Measurements from ENCODE around the gene ITPR2.

Gene ITPR2

DNA sequence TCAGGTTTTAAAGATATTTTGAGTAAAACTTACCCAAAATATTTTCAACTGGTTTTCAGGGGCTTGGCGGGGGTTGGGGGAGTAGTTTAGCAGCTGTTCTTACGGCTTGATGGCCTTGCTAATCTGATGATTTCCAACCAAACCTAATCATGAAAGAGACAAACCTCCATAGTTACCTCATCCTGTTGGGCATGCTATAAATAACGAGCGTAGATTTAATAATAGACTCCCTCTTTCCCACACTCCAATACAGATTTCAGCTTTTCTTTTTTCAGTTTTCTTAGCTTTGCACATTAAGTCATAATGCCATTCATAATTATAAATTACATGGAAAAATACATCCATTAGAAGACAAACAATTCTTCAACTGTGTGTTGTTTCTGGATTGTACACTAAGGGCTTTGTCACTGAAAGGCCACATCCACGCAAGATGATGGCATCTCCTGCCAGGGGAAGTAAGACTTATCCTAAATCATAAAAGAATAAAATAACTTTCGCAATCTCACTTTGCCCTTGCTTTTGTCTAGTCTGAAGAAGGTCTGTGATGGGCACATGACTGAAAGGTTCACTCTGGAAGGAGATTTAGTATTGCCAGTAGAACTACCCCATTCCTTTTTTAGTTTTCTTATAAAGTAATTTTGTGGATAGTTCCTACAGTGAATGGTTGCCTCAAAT, 23.2 kb downstream of the ITPR2 start:
- no peak for DNase-seq (ENCODE audit: low read depth)
- H3K4me3 ChIP-seq (ENCODE audit: low read depth, low read length), result no peak overlapping the region
- TF ChIP-seq, protein P1, sequence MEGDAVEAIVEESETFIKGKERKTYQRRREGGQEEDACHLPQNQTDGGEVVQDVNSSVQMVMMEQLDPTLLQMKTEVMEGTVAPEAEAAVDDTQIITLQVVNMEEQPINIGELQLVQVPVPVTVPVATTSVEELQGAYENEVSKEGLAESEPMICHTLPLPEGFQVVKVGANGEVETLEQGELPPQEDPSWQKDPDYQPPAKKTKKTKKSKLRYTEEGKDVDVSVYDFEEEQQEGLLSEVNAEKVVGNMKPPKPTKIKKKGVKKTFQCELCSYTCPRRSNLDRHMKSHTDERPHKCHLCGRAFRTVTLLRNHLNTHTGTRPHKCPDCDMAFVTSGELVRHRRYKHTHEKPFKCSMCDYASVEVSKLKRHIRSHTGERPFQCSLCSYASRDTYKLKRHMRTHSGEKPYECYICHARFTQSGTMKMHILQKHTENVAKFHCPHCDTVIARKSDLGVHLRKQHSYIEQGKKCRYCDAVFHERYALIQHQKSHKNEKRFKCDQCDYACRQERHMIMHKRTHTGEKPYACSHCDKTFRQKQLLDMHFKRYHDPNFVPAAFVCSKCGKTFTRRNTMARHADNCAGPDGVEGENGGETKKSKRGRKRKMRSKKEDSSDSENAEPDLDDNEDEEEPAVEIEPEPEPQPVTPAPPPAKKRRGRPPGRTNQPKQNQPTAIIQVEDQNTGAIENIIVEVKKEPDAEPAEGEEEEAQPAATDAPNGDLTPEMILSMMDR (IDR thresholded peaks at IDR 0.05; ENCODE audit: low read depth, low read length, missing control alignments), result no peak

DNA sequence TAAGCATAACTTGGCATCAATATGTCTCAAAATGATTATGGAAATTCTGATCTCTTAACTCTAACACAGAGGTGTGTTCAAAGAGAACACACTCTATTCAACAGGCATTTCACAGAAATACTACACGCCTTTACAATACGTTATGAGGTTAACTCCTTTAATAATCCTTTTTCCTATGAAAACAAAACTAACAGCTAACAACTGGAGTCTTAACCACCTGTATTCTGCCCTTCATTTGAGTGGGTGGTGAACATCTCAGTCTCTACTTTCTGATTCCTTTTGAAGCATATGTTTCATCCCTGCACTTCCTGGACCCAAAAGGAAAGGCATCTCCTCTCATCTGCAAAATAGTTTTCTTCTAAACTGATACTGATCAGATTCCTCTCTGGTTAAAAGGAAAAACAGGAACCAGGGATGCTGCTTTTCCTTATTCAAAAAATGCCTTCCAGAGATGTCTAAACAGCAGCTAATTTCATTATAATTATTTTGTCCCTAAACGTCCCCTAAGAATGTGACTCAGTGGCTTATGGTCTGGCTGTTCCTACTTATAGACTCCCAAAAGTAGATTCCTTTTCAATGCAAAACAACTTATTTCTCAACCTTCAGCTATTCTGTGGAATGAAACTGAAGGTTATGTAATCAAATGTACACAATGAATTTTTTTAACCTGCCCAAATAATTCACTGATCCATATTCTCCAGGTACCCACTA, 24.1 kb downstream of the ITPR2 start:
- no peak for DNase-seq (ENCODE audit: low read depth)
- no peak overlapping the region for H3K4me3 ChIP-seq (ENCODE audit: low read depth, low read length)
- TF ChIP-seq, protein P1 (IDR thresholded peaks at IDR 0.05; ENCODE audit: low read depth, low read length, missing control alignments), result no peak

DNA sequence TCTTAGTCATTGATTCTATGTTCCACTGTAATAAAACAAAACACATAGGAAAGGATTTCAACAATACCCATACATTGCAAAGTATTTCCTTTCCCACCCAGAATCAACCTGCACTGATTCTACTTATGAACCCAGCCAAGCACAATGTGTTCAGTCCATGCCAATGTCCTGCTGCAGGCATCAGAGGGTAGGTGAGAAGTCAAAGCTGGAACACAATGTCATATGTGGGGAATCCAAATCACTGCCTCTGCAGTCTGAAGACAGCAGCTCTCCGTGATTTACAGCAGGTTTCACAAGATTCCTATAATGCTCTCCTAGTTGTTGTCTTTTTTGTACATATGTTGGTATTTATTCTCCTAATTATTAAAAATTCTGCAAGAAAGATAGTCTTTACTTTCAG, 25.7 kb downstream of the ITPR2 start:
- no peak for DNase-seq (ENCODE audit: low read depth)
- H3K4me3 ChIP-seq (ENCODE audit: low read depth, low read length), result no peak overlapping the region
- TF ChIP-seq, protein P1 (IDR thresholded peaks at IDR 0.05; ENCODE audit: low read depth, low read length, missing control alignments), result no peak

DNA sequence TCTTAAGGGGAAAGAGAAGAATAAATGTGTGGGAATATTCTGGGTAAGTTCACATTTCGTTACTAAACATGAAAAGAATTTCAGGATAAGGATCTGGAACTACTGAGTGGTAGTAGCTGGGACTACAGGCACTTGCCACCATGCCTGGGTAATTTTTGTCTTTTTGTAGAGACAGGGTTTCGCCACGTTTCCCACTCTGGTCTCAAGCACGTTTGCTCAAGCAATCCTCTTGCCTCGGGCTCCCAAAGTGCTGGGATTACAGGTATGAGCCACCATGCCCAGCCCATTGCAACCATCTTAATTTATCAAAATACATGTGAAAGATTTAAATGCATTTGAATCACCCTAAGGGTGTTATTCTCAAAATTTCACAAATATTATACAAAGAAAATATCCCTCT, 26.4 kb downstream of the ITPR2 start:
- TF ChIP-seq, protein P1 (IDR thresholded peaks at IDR 0.05; ENCODE audit: low read depth, low read length, missing control alignments), result no peak
- DNase-seq (ENCODE audit: low read depth), result no peak
- H3K4me3 ChIP-seq (ENCODE audit: low read depth, low read length), result no peak overlapping the region

DNA sequence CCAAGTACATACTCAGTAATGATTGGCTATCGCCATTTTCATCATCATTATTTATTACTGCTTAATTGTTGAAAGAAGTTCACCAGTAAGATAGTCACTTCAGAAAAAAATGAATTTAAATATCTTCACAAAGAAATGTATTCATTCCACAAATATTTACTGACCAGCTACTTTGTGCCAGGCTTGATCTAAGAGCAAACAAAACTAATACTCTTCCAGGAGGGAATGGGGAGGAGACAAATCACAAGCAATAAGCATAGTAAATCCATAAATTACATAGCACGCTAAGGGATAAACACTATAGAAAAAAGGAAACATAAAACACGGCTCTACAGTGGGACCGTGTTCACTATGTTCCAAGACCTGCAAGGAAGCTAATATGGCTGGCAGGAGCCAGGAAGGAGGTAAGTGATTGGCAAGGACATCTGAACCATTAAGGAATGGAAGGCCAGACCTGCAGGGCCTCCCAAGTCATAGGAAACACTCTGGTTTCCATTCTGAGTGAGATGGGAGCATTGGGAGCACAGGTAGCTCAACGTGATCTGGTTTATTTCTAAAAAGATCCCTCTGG, 27.5 kb downstream of the ITPR2 start:
- DNase-seq (ENCODE audit: low read depth), result no peak
- H3K4me3 ChIP-seq (ENCODE audit: low read depth, low read length), result no peak overlapping the region
- TF ChIP-seq, protein P1 (IDR thresholded peaks at IDR 0.05; ENCODE audit: low read depth, low read length, missing control alignments), result no peak

DNA sequence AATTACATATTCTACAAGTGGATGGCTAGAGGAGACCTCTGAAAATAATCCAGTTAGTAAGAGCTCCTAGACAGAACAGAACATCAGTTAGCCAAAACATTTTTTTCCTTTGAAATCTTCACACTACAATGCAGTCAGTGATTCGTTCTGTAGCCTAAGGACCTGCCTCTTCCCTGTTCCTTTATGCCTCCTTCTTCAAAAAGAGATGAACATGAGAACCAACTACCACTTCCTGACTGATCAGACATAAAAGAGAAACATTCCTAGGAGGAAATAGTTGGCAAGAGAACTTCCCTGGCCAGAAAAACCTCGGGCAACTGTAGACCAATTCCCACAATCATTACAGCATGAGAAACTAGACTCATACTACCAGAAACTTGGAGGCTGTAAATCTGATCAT, 29.4 kb downstream of the ITPR2 start:
- TF ChIP-seq, protein P1 (IDR thresholded peaks at IDR 0.05; ENCODE audit: low read depth, low read length, missing control alignments), result no peak
- DNase-seq (ENCODE audit: low read depth), result no peak
- H3K4me3 ChIP-seq (ENCODE audit: low read depth, low read length), result no peak overlapping the region
